Breast epithelium (tissue), 4 donors: ENCODE measurements around the gene LST1. TPM values are rescaled to one million over a fixed set of nuclear protein-coding genes. Genes with fewer than 3 reads are reported as not detected.
A peak's percentile ranks its signal among the peaks of the same experiment; 100 is the strongest.

Experiments used
- DNase-seq, 2 donors: peaks; one replicate each; pipeline ENCODE4 v3.0.0-alpha.2; 2019; ENCODE audit warnings: low spot score in 2 of 2
- H3K27ac ChIP-seq, 2 donors: fragments of 200-600 bp; sonication (generic) in 1 of 2; one replicate each; pipeline ENCODE4 v1.5.1; 2016 to 2019; ENCODE audit warnings: mild to moderate bottlenecking in 1 of 2
- H3K27me3 ChIP-seq, 2 donors: fragments of 200-600 bp; sonication (generic) in 1 of 2; one replicate each; pipeline versions ENCODE4 v1.5.1 to v1.6.0; 2017 to 2019; ENCODE audit warnings: control low read depth in 1 of 2, mild to moderate bottlenecking in 1 of 2
- H3K36me3 ChIP-seq: fragments of 200-600 bp; one replicate; pipeline ENCODE4 v1.5.1; 2019
- H3K4me1 ChIP-seq, 2 donors: fragments of 200-600 bp; sonication (generic); one replicate each; pipeline ENCODE4 v1.5.1; 2016 to 2019; ENCODE audit warnings: control low read depth in 1 of 2
- H3K4me3 ChIP-seq, 3 donors: fragments of 200-600 bp; sonication (generic); 1 replicate in 2 of 3; 2 replicates in 1 of 3; pipeline ENCODE4 v1.5.1; 2016 to 2019; ENCODE audit warnings: mild to moderate bottlenecking in 3 of 3, moderate library complexity in 2 of 3
- H3K9me3 ChIP-seq, 2 donors: fragments of 200-600 bp; sonication (generic) in 1 of 2; one replicate each; pipeline ENCODE4 v1.5.1; 2016 to 2019; ENCODE audit warnings: control low read depth in 1 of 2
- CTCF ChIP-seq, 3 donors: fragments of 450-650 bp; IDR thresholded peaks; one replicate each; pipeline ENCODE4 v1.5.1; 2016 to 2017; ENCODE audit warnings: antibody characterized with exemption in 3 of 3, mild to moderate bottlenecking in 3 of 3, moderate library complexity in 3 of 3
- POLR2A ChIP-seq: fragments of 450-650 bp; IDR thresholded peaks from one replicate; pipeline ENCODE4 v1.6.1; 2016; ENCODE audit warnings: antibody characterized with exemption, mild to moderate bottlenecking, moderate library complexity
- POLR2AphosphoS5 ChIP-seq, 3 donors: sonication (generic); formaldehyde crosslinking; IDR thresholded peaks; one replicate each; pipeline ENCODE4 v1.6.1; 2017; ENCODE audit warnings: antibody characterized with exemption in 3 of 3
- intact Hi-C: fragments of 100-400 bp; cut with DNase I; formaldehyde crosslinking; loops from one replicate; pipeline ENCODE4 v1.15.1; 2023; ENCODE audit warnings: low total_unique reads
- total RNA-seq, 3 donors: library from RNA; depleted of rRNA; stranded (reverse); fragments of >200 nt; gene quantifications; one replicate each; pipeline ENCODE4 v1.1.0, GENCODE V29; 2016

The LST1 gene
- total RNA-seq, 3 donors from 2014 or later = 8.8 to 10.7 (median 9.8) TPM

- intact Hi-C loops = no loop called here
- no peaks in the 10 kb centered on the region for H3K36me3 ChIP-seq
- peak overlapping the region; percentile 64 to 76 (median 76) for H3K4me3 ChIP-seq
- peak overlapping the region; percentile 73 to 80 for H3K27ac ChIP-seq
- peak; percentile 75 to 85 for DNase-seq
- TF ChIP-seq POLR2AphosphoS5 (IDR thresholded peaks at IDR 0.05) = peak; percentile 53 to 64 (median 64)
- no peak for TF ChIP-seq POLR2A
- peak; percentile 90 to 95 (median 93) for TF ChIP-seq CTCF (IDR thresholded peaks at IDR 0.05)
- H3K9me3 ChIP-seq = no peaks in the 10 kb centered on the region
- H3K27me3 ChIP-seq = no peaks in the 10 kb centered on the region
- no peaks in the 10 kb centered on the region for H3K4me1 ChIP-seq
Measured at GRCh38 chr6:31580807-31581433, 5.2 kb upstream of the LST1 start.

- Histone ChIP-seq H3K4me3 (peak overlapping the region; percentile 64 to 76 (median 76)), H3K9me3 (no peaks in the 10 kb centered on the region), H3K27me3 (no peaks in the 10 kb centered on the region), H3K36me3 (no peaks in the 10 kb centered on the region), H3K27ac (peak overlapping the region; percentile 73 to 80), H3K4me1 (no peaks in the 10 kb centered on the region)
- TF ChIP-seq POLR2A = no peak
- no peak for TF ChIP-seq POLR2AphosphoS5 (IDR thresholded peaks at IDR 0.05)
- no peak for TF ChIP-seq CTCF (IDR thresholded peaks at IDR 0.05)
- intact Hi-C loops = no loop called here
- no peak for DNase-seq
Measured at GRCh38 chr6:31581434-31582229, 4.4 kb upstream of the LST1 start.

- H3K27me3 ChIP-seq = no peaks in the 10 kb centered on the region
- no peaks in the 10 kb centered on the region for H3K9me3 ChIP-seq
- no peak for DNase-seq
- TF ChIP-seq POLR2A = no peak
- no peak for TF ChIP-seq CTCF (IDR thresholded peaks at IDR 0.05)
- TF ChIP-seq POLR2AphosphoS5 (IDR thresholded peaks at IDR 0.05) = no peak
- H3K27ac ChIP-seq = peak within 1 kb of the TSS; percentile 73 to 80
- H3K4me1 ChIP-seq = no peaks in the 10 kb centered on the region
- H3K4me3 ChIP-seq = peak within 1 kb of the TSS; percentile 64 to 76 (median 76)
- intact Hi-C loops = no loop called here
- no peaks in the 10 kb centered on the region for H3K36me3 ChIP-seq
Measured at GRCh38 chr6:31582230-31582643, 3.8 kb upstream of the LST1 start, which contains the start of gene LTB. TSS of gene LTB (minus strand) at chr6:31582424. CDS start at chr6:31582417, 7 bp downstream.

GRCh38 chr6:31585491-31585890 lies 586 bp upstream of the LST1 start:
- DNase-seq = no peak
- Histone ChIP-seq H3K4me3 (no peak overlapping the region), H3K4me1 (no peaks in the 10 kb centered on the region), H3K27me3 (no peaks in the 10 kb centered on the region), H3K36me3 (no peaks in the 10 kb centered on the region), H3K9me3 (no peaks in the 10 kb centered on the region), H3K27ac (no peak overlapping the region)
- no peak for TF ChIP-seq POLR2AphosphoS5 (IDR thresholded peaks at IDR 0.05)
- no peak for TF ChIP-seq POLR2A
- TF ChIP-seq CTCF (IDR thresholded peaks at IDR 0.05) = no peak
- intact Hi-C loops = no loop called here
